ENCODE data around the gene FRS2. TPM values are rescaled to one million over a fixed set of nuclear protein-coding genes. Genes with fewer than 3 reads are reported as not detected.

FRS2 gene
- polyA plus RNA-seq, 4 donors: 42.7 to 54.7 (median 48.8) TPM

DNA sequence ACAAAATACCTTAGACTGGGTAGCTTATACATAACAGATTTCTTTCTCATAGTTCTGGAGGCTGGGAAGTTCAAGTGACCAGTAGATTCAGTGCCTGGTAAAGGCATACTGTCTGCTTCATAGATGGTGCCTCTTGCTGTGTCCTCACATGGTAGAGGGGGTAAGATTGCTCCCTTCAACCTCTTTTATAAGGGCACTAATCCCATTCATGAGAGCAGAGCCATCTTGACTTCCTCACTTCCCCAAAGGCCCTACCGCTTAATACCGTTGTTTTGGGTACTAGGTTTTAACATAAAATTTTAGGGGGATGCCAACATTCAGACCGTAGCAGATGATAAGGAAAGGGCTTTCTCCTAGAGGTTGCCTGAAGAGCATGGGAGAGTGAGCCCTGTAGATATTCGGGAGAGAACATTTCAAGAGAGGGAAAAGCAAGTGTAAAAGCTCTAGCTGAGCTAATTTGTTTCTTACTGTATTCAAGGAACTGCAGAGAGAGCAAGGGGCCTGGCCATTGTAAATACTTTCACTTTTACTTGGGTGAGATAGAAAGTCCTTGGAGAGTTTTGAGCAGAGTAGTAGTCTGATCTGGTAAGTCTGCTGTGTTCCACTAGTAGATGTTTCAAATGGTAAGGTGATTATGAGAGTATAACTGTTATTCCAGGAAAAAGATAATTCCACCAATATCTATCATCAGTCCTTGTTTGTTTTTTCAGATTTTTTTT lies 27.3 kb downstream of the FRS2 start:
- DNase-seq (ENCODE audit: low read depth in 4 of 4, low spot score in 3 of 4): no peak

DNA sequence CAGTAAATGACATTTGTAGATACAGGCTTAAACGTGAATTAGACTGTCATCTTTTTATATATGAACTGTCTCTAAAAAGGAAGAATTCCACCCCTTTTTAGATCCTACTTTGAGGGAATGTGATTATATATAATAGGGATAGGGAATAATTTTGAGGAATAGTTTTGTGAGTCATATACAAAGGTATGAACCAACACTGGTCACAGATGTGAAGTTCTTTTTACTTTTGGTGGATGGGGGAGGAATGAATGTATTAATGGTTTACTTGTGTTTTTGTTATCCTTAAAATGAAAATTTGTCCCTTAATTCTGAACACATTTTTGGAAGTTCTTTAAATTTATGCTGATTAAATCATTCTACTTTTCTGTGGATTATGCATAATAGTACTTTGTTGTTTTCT lies 30.4 kb downstream of the FRS2 start:
- no peak for DNase-seq (ENCODE audit: low read depth in 4 of 4, low spot score in 3 of 4)

DNA sequence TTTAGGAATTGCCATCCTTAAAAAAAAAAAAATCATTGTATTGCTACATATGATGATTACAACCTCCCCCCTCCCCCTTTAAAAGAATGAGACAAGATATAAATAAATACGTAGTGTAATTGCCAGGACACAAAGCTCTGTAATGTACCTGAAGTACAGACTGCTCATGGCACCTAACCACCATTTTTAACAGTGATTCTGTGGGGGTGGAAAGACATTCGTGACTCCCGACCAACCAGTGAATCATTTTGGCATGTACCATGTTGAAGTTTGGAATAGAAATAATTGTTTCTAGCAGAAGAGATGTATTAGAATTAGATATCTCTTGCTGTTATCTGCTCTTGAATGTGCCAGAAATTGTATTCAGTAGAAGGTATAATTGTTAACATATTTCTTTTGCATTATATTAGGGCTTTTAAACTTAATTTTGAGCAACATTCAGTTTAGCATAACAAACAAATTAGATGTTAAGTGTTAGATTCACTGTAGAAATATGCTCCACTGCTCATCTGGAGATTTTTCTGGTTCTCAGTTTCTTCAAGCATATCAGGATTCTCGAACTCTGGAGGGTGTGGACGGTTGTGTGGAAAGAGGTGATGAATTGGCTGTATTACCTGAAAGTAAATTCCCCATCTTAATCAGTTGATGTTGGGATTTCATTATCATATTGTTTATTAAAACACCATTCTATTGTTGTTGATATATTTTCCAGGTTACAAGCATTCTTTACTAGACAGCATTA lies 31.1 kb downstream of the FRS2 start:
- DNase-seq (ENCODE audit: low read depth in 4 of 4, low spot score in 3 of 4): no peak

- no peak for DNase-seq (ENCODE audit: low read depth in 4 of 4, low spot score in 3 of 4)
Measured at GRCh38 chr12:69502345-69503081, 32.3 kb downstream of the FRS2 start.

DNA sequence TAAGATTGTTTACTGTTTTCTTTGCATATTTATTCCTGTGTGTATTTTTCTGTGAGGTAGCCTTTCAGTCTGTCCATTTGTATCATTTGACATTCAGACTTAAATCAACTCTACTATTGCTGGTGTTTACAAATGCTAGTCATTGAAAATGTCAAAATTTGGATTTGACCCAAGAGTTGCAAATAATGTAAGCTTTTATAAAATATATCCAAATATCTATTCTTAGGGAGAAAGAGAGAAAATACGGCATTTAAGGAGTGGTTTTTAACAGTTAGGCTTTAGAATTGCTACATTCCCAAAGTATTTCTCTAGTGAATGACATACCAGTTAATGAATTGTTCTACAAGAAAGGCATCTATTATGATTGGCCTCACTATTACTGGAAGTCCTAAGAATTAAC lies 37.9 kb downstream of the FRS2 start:
- no peak for DNase-seq (ENCODE audit: low read depth in 4 of 4, low spot score in 3 of 4)

DNA sequence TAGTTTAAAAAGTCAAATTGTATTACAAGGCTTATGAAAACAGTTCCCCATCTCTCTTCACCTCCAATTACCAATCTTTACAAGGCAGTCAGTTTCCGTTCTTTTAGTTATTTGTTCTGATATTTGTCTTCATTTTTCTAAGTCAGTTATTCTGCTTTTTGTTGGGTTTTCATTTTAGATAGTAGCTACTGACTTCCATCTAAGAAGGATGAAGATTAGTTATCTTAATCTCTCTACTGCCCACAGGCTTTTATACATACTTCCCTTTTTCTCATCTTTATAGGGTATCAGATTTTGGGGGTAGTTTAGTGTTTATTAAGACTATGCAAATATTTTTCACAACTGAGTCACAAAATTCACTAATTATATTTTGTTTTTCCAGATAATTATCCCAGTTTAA lies 38.4 kb downstream of the FRS2 start:
- no peak for DNase-seq (ENCODE audit: low read depth in 4 of 4, low spot score in 3 of 4)

- no peak for DNase-seq (ENCODE audit: low read depth in 4 of 4, low spot score in 3 of 4)
Measured at GRCh38 chr12:69509308-69509736, 39.1 kb downstream of the FRS2 start.

DNA sequence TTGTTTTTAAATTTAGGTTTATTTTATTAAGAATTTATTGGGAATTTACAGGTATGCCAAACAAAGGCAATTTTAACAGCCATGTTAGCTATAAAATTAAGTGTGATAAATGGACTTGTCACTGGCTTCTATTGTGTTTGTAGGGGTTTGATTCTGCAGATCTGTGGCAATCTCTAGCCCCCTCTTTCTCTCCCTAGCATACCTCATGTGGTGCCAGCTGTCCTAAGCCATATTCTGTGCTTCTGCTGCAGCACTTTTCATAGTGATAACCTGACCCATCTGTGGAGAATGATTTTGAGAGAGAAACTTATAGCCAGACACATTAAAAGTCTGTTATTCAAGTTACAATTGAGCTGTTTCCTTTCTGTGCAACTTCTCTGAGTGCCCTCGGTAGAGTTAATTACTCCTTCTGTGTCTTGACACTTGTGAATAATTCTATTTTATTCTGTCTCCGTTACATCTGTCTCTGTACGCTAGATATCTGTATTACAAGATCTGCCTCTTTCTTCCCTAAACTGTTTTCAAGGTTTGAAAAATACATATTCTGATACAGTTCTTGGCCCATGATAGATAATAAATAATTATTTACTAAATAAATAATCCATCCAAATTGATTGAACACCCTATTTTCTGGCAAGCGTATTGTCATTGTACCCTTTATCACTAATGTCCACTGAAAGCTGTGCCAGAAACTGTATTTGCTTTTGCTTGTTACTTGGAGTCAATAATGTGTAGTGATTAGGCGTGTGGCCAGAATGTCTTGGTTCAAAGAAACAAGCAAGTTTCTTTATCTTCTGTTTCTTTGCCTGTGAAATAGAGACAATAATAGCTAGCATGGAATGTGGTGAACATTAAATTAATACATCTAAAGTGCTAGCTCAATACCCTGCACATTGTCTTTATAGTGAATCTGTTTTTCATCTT lies 40.0 kb downstream of the FRS2 start:
- DNase-seq (ENCODE audit: low read depth in 4 of 4, low spot score in 3 of 4): no peak

- no peak for DNase-seq (ENCODE audit: low read depth in 4 of 4, low spot score in 3 of 4)
Measured at GRCh38 chr12:69511016-69511415, 40.8 kb downstream of the FRS2 start.

DNA sequence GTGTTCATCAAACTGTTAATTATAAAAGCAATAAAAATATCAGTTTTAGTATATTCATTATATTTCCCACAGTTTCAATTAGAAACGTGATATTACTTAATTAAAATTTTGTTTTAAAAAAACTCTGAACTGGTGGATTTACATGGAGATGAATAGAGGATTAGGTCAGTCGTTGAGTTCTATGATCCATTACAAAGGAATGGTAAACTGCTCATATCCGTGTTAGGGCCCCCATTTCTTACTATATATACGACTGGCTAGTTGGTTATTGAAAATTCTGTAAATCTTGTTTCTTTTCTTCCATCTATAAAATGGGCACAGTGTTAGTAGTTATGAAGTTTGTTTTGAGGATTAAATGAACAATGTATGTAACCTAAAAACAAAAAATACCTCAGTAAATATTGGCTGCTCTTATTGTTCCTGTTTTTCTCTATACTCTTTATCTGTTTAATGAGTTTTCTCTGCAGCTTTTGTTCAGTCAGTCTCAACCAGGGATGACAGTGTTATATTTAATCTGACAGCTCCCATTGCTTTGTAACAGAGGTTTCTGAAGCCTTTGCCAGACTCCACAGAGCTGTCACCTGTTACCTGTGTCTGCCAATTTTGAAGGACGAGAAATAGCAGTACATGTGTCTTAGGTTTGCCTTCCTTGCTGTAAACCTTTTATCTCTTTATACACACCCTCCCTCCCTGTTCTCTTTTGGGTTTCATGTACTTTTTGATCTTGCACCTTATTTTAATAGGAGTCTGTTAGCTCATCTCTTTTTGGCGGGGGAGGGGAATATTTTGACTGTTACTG lies 41.5 kb downstream of the FRS2 start:
- DNase-seq (ENCODE audit: low read depth in 4 of 4, low spot score in 3 of 4): no peak

DNA sequence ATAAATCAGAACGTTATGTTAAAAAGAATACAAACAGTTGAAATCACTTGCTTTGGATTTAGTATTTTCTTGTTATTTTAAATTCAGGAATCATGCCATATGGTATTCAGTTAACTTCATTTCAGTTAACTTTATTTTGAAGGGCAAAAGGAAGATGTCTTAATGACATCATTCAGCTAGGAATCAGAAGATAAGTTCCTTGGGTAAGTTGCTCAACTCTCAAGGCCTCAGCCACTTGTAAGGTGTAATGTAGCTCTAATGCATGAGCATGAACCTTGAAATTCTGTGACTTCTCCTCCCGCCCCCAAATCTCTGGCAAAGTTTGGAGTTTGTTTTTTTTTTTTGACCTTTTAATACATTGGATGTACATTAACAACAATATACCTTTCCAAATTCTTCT lies 42.6 kb downstream of the FRS2 start:
- DNase-seq (ENCODE audit: low read depth in 4 of 4, low spot score in 3 of 4): no peak

- DNase-seq (ENCODE audit: low read depth in 4 of 4, low spot score in 3 of 4): no peak
Measured at GRCh38 chr12:69513297-69513696, 43.1 kb downstream of the FRS2 start.

DNA sequence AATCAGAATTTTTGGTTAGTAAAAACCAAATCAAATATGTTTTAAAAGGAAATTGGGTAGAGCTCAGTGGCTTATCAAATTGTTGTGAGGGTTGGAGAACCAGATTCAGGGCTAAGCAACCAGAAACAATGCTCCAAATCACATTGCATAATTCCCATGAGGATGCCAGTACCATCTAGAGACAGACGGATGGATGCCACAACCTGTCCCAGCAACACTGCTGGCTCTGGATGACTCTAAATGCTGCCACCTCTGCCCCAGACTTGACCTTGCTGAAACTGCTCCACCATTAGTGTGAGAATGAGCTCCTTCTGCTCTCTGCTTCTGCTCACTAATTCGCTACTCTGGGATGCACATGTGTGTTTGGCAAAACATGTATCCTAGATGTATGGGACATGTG lies 43.9 kb downstream of the FRS2 start:
- no peak for DNase-seq (ENCODE audit: low read depth in 4 of 4, low spot score in 3 of 4)

GRCh38 chr12:69514845-69515244 lies 44.7 kb downstream of the FRS2 start:
- no peak for DNase-seq (ENCODE audit: low read depth in 4 of 4, low spot score in 3 of 4)

DNA sequence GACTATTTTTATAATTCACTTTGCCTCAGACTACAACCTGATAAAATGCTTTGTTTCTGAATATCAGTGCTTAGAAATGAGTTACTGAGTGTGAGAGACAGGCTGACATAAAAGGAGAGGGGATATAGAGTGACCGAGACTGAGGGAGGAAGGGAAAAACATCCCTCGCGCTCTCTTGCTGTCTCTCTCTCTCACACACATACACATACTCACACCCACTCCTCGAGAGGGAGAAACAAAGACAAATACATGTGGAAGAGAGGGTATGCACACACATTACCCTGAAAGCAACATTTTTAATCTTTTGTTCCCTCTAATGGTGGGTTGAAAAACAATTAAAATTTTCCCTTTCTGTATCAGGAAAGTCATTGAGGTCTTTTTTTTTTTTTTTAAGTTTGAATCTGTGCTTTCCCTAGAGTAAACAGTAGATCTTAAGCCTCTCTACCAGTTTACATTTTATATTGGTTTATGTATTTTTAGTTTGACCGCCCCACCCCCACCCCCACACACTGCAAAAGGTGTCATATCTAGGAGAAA lies 45.3 kb downstream of the FRS2 start:
- no peak for DNase-seq (ENCODE audit: low read depth in 4 of 4, low spot score in 3 of 4)

DNA sequence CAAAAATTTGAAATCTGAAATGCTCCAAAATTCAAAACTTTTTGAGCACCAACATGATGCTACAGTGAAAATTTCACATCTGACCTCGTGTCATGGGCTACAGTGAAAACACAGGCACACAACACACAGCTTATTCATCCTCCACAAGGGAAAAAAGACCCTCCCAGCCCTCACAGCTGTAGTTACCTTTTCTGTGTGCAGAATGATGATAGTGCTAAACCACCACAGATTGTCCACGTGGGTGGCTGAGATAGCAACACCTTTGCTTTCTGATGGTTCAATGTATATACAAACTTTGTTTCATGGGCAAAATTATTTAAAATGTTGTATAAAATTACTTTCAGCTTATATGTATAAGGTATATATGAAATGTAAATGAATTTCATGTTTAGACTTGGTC lies 46.8 kb downstream of the FRS2 start:
- DNase-seq (ENCODE audit: low read depth in 4 of 4, low spot score in 3 of 4): no peak

DNA sequence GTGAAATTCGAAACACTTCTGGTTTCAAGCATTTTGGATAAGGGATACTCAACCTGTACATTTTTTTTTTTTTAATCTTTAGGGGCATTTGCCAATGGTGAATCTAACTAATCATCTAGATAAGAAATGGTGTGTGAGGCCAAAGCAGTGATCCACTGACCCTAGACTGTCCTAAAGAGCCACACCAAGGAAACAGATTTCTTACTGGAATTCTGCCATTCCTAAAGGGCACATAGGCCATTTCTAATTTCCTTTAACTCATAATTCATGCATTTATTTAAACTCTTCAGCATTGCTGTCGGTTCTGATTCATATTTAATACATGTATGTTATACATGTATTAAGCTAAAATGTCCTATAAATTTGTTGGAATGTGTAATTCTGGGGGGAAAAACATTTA lies 47.2 kb downstream of the FRS2 start:
- no peak for DNase-seq (ENCODE audit: low read depth in 4 of 4, low spot score in 3 of 4)

GRCh38 chr12:69519871-69520270 lies 49.7 kb downstream of the FRS2 start:
- DNase-seq (ENCODE audit: low read depth in 4 of 4, low spot score in 3 of 4): no peak

Measured in left renal pelvis (tissue), 4 donors.